ENCODE data around the gene EPHA1.

DNA sequence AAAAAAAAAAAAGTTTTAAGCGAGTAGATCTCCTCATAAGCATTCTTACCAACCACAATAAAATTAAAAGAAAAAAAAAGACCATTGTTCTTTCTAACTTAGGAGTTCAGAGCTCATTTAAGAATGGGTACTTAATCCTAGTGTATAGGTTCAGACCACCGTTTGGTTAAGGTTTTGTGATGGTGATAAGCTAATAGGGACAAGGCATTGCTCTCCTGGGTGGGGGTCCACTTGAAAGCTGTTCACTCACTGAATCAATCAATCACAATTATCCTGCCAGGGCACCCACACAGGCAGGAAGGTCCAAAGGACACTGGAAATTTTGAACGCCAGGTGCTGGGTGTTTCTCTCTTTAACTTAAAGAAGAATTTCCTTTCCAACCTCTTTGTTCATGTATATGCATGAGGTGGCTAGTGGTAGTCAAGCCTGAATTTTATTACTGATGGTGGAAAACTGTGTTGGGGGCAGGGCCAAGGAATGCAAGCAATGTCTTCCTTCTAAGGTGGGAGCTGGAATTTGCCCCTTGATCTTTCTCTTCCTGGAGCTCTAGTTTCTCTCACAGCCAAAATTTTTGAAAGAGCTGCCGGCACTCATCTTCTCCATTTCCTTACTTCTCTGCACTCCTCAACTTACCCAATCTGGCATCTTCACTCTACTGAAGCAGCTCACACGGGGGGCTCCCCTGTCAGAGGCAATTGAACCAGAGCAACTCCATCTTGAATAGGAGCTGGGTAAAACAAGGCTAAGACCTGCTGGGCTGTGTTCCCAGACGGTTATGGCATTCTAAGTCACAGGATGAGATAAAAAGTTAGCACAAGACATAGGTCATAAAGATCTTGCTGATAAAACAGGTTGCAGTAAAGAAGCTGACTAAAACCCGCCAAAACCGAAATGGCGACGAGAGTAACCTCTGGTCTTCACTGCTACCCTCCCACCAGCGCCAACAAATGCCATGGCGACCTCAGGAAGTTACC, 38.7 kb downstream of the EPHA1 start:
- TF ChIP-seq, protein P1, sequence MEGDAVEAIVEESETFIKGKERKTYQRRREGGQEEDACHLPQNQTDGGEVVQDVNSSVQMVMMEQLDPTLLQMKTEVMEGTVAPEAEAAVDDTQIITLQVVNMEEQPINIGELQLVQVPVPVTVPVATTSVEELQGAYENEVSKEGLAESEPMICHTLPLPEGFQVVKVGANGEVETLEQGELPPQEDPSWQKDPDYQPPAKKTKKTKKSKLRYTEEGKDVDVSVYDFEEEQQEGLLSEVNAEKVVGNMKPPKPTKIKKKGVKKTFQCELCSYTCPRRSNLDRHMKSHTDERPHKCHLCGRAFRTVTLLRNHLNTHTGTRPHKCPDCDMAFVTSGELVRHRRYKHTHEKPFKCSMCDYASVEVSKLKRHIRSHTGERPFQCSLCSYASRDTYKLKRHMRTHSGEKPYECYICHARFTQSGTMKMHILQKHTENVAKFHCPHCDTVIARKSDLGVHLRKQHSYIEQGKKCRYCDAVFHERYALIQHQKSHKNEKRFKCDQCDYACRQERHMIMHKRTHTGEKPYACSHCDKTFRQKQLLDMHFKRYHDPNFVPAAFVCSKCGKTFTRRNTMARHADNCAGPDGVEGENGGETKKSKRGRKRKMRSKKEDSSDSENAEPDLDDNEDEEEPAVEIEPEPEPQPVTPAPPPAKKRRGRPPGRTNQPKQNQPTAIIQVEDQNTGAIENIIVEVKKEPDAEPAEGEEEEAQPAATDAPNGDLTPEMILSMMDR (IDR thresholded peaks at IDR 0.05; ENCODE audit: insufficient read depth, low read length, poor library complexity, severe bottlenecking) = no peak
- TF ChIP-seq EZH2phosphoT487 (conservative IDR thresholded peaks at IDR 0.05; ENCODE audit: low read length) = no peak
